ENCODE data around the gene PCGF3.

The PCGF3 gene

GRCh38 chr4:699816-700580 is 5.6 kb upstream of the PCGF3 start:
- TF ChIP-seq, protein P1, sequence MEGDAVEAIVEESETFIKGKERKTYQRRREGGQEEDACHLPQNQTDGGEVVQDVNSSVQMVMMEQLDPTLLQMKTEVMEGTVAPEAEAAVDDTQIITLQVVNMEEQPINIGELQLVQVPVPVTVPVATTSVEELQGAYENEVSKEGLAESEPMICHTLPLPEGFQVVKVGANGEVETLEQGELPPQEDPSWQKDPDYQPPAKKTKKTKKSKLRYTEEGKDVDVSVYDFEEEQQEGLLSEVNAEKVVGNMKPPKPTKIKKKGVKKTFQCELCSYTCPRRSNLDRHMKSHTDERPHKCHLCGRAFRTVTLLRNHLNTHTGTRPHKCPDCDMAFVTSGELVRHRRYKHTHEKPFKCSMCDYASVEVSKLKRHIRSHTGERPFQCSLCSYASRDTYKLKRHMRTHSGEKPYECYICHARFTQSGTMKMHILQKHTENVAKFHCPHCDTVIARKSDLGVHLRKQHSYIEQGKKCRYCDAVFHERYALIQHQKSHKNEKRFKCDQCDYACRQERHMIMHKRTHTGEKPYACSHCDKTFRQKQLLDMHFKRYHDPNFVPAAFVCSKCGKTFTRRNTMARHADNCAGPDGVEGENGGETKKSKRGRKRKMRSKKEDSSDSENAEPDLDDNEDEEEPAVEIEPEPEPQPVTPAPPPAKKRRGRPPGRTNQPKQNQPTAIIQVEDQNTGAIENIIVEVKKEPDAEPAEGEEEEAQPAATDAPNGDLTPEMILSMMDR (IDR thresholded peaks at IDR 0.05; ENCODE audit: control extremely low read depth, extremely low read depth, low read depth, missing control alignments), result no peak
- ChIA-PET POLR2A (no interaction called here), CTCF (interaction anchor here (1.1 to 2.4 kb wide), 4 partner anchors 10 to 284 kb away, joined by 3 to 13 read pairs (median 7); partner anchors contain the start of genes ATP5ME and MYL5)
- DNase-seq (ENCODE audit: extremely low spot score), result no peak

GRCh38 chr4:700587-701264 is 4.9 kb upstream of the PCGF3 start:
- TF ChIP-seq, protein P1 (IDR thresholded peaks at IDR 0.05; ENCODE audit: control extremely low read depth, extremely low read depth, low read depth, missing control alignments), result no peak
- ChIA-PET CTCF (interaction anchor here (0.8 to 2.4 kb wide), 5 partner anchors 9 to 283 kb away, joined by 3 to 13 read pairs (median 7); partner anchors contain the start of genes ATP5ME and MYL5), POLR2A (no interaction called here)
- DNase-seq (ENCODE audit: extremely low spot score), result no peak

DNA sequence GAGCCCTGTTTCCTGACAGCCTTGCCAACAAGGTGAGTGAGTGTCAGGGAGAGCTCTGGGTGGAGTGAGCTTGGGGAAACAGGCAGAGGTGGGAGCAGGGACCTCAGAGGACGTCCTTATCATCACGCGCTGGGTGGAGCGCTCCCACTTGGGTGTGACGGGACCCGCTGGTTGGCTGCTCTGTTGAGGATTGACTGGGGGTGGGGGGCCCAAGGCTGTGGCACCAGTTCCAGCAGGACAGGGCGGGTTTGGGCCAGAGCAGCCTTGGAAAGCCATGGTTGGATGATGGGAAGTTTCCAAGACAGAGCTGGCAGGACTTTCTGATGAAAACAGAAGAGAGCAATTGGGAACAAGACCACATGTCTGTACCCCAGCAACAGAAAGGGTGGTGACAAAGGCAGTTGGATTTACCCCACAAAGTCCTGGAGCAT is 3.0 kb upstream of the PCGF3 start:
- TF ChIP-seq, protein P1 (IDR thresholded peaks at IDR 0.05; ENCODE audit: control extremely low read depth, extremely low read depth, low read depth, missing control alignments), result no peak
- POLR2A ChIA-PET, result no interaction called here
- no peak for DNase-seq (ENCODE audit: extremely low spot score)
- CTCF ChIA-PET, result interaction anchor here (1.5 kb wide), 1 partner anchor 39 kb away, joined by 4 read pairs; no protein-coding TSS in a partner anchor

DNA sequence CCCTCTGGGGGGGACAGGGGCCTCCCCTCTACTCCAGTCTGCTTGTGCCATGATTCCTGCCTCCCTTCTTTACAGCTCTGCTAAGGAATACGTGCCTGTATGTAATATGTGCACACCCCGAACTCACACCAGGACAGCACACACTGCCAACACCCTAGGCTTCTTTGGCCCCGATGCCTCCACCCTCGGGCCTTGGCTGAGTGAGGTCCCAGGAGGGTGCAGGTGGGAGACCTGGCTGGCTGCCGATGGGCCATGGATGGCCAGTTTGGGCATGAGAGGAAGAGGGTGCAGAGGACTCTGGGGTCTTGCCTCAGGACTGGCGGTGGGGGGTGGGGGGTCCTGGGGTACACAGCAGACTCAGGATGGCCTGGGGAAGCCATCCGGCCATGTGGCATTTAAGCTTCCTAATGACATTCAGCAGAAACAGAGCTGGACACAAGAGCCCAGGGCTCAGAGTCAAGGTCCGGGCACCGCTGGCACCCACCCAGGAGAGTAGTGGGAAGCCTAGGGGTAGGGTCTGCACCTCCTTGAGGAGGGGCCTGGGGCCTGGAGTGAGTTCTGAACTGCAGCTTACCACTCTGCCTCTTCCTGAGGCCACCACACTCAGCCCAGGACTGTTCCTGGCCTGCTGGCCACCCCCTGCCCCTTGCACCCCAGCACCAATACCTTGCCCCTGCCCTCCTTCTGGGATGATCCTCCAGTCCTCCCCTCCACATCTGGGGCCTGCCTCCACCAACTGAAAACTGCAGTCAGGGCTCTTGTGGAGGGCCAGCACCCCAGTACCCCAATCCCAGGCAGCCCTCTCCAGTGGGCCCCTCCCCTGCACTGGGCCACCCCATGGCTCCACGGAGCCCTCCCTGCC is 2.1 kb upstream of the PCGF3 start:
- POLR2A ChIA-PET, result no interaction called here
- DNase-seq (ENCODE audit: extremely low spot score), result no peak
- TF ChIP-seq, protein P1 (IDR thresholded peaks at IDR 0.05; ENCODE audit: control extremely low read depth, extremely low read depth, low read depth, missing control alignments), result no peak
- CTCF ChIA-PET, result interaction anchor here (1.2 to 1.5 kb wide), 2 partner anchors 38 to 39 kb away, joined by 3 to 4 read pairs; no protein-coding TSS in a partner anchor

GRCh38 chr4:704198-704891 is 1.3 kb upstream of the PCGF3 start:
- ChIA-PET POLR2A (no interaction called here), CTCF (interaction anchor here (1.2 kb wide), 1 partner anchor 39 kb away, joined by 3 read pairs; no protein-coding TSS in a partner anchor)
- TF ChIP-seq, protein P1 (IDR thresholded peaks at IDR 0.05; ENCODE audit: control extremely low read depth, extremely low read depth, low read depth, missing control alignments), result no peak
- no peak for DNase-seq (ENCODE audit: extremely low spot score)
